HG03342 (cell line): ENCODE measurements around the gene BARD1.
"Not testable (repeated sequence)": the region's sequence is repeated elsewhere in the genome, so short reads cannot be mapped to it uniquely, and the experiment has no call there.

Source experiments
- ATAC-seq: cut with Tn5 transposase; IDR thresholded peaks from one replicate; pipeline ENCODE4 v1.9.1; 2021; ENCODE audit warnings: mild to moderate bottlenecking, moderate library complexity; ENCODE audit not compliant: unreplicated experiment

BARD1 gene

GRCh38 chr2:214772443-214773015 lies 37.0 kb downstream of the BARD1 start:
- ATAC-seq: no peak

DNA sequence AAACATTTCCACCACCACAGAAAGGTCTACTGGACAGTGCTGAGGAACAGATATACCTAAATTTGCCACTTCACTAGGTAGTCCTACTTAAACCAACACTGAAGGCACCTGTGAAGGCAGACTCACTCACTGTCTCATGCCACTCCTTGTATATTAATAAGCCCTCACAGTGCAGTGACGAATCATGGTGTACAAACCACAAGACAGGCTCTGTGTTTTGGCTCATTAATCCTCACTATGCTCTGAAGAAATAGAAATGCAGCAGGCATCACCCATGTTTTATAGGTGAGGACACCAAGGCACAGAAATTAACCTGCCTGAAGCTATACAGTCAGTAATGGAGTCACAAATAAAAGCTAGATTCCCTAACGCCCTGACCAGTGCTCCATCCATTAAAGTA lies 44.3 kb downstream of the BARD1 start:
- ATAC-seq: no peak

- no peak for ATAC-seq
These were observed 56.0 kb downstream of the BARD1 start for GRCh38 chr2:214753455-214753854.

- ATAC-seq: no peak
These were observed 59.0 kb downstream of the BARD1 start for GRCh38 chr2:214750529-214750928.

DNA sequence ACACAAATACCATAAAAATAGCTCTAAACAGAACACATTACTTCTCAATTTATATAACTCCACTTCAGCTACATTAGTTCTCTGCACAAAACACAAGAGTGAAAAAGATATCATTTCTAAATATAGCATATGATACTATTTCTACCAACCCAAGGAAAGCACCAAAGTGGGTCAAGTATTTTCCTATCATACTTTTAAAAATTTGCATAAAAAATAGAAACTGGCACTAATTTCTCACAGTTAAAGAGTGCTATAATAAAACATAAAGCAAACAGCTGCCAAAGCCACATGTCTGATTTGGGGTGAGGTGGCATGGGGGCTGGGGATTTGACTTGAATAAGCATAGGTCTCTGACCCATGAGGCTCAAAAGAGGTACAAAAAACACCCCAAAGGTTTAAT lies 61.5 kb downstream of the BARD1 start:
- ATAC-seq: peak; percentile 44

DNA sequence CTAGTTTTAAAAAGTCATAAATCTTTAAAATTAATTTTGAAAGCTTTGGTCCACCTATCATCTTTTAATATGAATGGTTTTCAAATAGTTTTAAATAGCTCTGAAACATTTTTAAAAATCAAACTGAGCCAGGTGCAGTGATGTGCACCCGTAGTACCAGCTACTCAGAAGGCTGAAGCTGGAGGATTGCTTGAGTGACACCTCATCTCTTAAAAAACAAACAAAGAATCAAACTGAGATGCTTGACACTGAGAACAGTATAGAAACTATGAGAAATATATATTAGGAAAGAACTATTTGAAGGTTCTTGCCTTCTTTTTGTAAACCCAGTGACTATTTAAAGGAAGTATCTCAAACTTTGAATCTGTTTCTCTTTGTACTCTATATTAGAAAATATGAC lies 67.4 kb downstream of the BARD1 start:
- ATAC-seq: no peak

GRCh38 chr2:214740867-214741395 lies 68.6 kb downstream of the BARD1 start:
- no peak for ATAC-seq

DNA sequence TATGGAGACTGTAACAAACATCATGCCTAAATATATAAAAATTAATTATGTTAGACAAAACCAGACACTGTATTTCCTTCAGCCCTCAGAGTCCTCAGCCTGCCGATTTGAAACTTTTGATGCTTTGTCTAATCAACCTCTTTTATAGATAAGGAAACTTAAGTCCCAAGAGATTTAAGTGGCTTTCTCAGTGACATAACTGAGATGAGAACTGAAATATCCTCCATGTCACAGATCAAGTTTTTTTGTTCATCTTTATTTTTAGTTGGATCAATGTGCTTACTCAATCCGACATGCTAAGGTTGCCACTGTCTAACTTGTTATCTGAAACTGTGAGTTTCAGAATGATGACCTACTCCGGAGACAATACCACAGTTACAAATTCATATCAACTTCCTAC lies 72.3 kb downstream of the BARD1 start:
- peak; percentile 97 for ATAC-seq

- no peak for ATAC-seq
These were observed 78.6 kb downstream of the BARD1 start for GRCh38 chr2:214730800-214731407.

DNA sequence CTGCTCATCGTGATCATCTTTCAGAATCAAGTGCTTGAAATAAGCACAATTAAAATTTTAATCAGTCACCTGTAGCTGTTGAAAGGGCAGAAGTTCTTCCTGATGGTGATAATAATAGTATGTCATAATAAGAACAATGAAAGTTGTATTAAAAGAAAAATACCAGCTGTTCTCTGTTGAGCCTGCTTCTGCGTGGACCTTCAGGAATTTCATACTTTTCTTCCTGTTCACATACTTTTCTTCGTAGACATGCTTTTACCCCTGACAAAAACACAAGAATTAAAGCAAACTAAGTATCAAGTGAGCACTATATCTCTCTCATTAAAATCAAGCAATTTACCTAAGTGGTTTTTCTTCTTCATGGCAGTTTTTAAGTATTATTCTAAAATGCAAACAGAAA lies 79.2 kb downstream of the BARD1 start:
- no peak for ATAC-seq

DNA sequence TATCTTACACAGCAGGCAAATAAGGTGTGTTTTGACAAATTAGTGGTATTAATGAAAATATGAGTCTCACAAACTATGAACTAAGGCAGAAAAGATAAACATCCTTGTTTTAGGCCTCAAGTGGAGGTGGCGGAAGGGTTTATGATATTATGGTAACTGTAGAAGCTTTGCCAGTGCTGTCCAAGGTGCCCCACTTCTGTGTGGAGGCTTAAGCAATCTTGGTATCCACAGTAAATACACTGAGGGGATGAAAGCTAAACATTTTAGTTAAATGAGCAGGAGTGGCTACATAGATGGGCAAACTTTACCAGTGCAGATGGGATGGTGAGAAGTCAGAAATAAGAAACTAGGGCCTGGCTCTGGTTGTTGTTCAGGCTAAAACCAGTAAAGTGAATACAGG lies 84.7 kb downstream of the BARD1 start:
- no peak for ATAC-seq

GRCh38 chr2:214717837-214718236 lies 91.6 kb downstream of the BARD1 start:
- ATAC-seq: not testable (repeated sequence)

GRCh38 chr2:214716811-214717560 lies 92.5 kb downstream of the BARD1 start:
- no peak for ATAC-seq

- ATAC-seq: no peak
These were observed 94.5 kb downstream of the BARD1 start for GRCh38 chr2:214715025-214715424.

DNA sequence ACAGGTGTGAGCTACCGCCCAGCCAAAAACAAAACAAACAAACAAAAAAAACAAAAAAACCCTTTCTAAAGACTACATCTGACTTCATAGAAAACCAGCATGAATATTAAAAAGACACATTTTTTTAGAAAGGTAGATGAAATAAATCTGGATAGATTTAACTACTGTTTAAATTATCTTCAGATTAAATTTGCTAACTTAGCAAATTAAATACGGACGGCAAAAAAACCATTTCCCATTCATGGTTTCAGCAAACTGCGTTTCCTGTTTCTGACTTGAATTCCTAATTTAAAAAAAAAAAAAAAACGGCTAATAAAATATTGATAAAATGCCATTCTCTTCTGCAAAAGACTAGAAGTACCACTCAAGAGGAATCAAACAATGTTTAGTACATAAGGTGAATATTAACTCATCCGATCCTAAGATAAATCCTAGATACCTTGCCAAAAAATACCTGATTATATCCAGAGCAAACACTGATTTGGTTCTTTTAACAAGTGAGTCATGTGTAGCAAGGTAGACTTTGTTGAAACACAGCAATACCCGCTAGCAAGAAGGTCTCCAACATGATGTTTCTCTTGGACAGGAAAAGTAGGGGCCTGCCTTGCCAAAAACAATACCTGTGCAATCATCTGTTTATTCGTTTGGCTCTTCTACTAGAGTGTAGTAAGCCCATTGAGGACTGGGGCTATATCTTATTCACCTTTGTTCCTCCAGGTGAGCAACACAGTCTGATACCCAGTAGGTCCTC lies 96.2 kb downstream of the BARD1 start:
- no peak for ATAC-seq

DNA sequence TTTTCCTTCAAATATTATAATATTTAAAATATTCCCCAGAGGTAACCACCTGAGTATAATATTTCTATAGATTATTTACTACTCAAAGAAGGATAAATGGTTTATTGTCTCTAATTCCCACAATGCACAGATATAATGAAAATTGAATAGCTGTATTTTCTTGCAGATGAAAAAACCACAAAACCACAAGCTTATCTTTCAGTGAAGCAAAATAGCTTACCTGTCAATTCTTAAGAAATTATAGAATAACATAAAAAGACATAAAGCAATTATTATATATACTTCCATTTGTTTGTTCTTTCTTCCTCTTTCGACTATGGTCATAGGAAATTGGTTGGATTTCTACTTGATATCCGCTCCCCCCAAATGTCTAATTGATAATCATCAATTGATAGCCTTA lies 98.8 kb downstream of the BARD1 start:
- no peak for ATAC-seq

DNA sequence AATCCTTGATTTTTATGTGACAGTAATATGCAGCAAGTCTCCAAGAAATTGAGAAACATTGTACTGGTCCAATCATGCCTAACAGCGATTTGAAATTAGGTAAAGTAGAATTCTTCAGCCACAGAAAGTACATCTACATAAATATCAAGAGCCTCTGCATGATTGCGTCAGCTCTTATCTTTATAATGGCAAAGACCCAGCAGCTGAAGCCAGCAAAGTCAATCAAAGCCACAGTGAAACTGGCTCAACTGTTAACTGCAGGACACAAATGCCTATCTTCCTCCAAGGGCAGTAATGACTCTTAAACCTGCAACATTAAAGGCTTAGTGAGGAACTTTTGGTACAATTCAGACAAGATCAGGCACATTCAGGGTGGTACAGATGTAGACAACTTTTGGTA lies 102.5 kb downstream of the BARD1 start:
- no peak for ATAC-seq

- no peak for ATAC-seq
These were observed 110.2 kb downstream of the BARD1 start for GRCh38 chr2:214699236-214699635.

- ATAC-seq: no peak
These were observed 112.8 kb downstream of the BARD1 start for GRCh38 chr2:214696681-214697080.

DNA sequence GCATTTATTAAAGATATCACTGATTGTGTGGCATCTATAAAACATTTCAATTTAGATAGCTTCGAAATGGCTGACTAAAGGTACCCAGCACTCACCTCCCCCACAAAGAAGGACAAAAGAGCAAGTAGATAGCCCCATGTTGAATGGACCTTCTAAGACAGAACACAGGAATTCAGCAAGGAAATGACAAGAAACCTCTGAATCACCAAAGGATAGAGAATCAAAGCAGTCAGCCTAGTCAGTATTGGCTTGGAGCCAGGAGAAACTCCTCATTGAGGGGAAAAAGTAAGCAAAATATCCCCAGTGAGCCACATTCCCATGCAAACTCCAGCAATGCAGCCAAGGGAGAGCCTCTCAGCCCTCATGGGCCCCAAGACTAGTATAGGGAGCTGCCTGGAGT lies 113.7 kb downstream of the BARD1 start:
- no peak for ATAC-seq

DNA sequence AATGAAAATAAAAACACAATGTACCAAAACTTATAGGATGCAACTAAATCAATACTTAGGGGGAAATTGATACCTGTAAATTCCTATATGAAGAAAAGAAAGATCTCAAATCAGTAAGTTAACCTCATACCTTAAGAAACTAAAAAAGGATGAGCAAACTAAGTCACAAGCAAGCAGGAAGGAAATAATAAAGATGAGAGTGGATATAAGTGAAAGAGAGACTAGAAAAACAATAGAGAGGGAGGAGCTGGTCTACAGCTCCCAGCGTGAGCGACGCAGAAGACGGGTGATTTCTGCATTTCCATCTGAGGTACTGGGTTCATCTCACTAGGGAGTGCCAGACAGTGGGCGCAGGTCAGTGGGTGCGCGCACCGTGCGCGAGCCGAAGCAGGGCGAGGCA lies 125.9 kb downstream of the BARD1 start:
- peak; percentile 59 for ATAC-seq
